HEK293 (cell line): ENCODE data around the gene TAL1.

Experiments used
- FEZF1 ChIP-seq: fragments of 450-650 bp; formaldehyde crosslinking; IDR thresholded peaks from 2 replicates; pipeline ENCODE4 v1.5.1; 2016; ENCODE audit warnings: missing biosample characterization, missing genetic modification characterization
- KLF16 ChIP-seq: fragments of 450-650 bp; formaldehyde crosslinking; IDR thresholded peaks from 2 replicates; pipeline ENCODE4 v1.5.1; 2017; ENCODE audit warnings: missing biosample characterization, missing genetic modification characterization
- MYNN ChIP-seq: fragments of 450-650 bp; formaldehyde crosslinking; IDR thresholded peaks from 2 replicates; pipeline ENCODE4 v1.5.1; 2016; ENCODE audit warnings: missing biosample characterization, missing genetic modification characterization, borderline replicate concordance
- SP7 ChIP-seq: fragments of 450-650 bp; formaldehyde crosslinking; IDR thresholded peaks from 2 replicates; pipeline ENCODE4 v1.5.1; 2016; ENCODE audit warnings: missing biosample characterization, missing genetic modification characterization
- ZNF121 ChIP-seq: fragments of 450-650 bp; formaldehyde crosslinking; IDR thresholded peaks from 2 replicates; pipeline ENCODE4 v1.5.1; 2016; ENCODE audit warnings: missing biosample characterization, missing genetic modification characterization
- ZNF16 ChIP-seq: fragments of 450-650 bp; formaldehyde crosslinking; IDR thresholded peaks from 2 replicates; pipeline ENCODE4 v1.5.1; 2016; ENCODE audit warnings: low read depth, missing biosample characterization, missing genetic modification characterization
- ZNF211 ChIP-seq: fragments of 450-650 bp; formaldehyde crosslinking; IDR thresholded peaks from 2 replicates; pipeline ENCODE4 v1.5.1; 2016; ENCODE audit warnings: low read depth, missing biosample characterization, missing genetic modification characterization
- ZNF350 ChIP-seq: fragments of 450-650 bp; formaldehyde crosslinking; IDR thresholded peaks from 2 replicates; pipeline ENCODE4 v1.5.0; 2017; ENCODE audit warnings: missing biosample characterization, mild to moderate bottlenecking, missing genetic modification characterization
- ZNF366 ChIP-seq: fragments of 450-650 bp; formaldehyde crosslinking; conservative IDR thresholded peaks from 2 replicates; pipeline ENCODE4 v1.5.1; 2016; ENCODE audit warnings: missing biosample characterization, missing genetic modification characterization
- ZNF530 ChIP-seq: fragments of 450-650 bp; formaldehyde crosslinking; IDR thresholded peaks from 2 replicates; pipeline ENCODE4 v1.5.1; 2016; ENCODE audit warnings: low read depth, missing biosample characterization, missing genetic modification characterization
- ZNF548 ChIP-seq: fragments of 450-650 bp; formaldehyde crosslinking; IDR thresholded peaks from 2 replicates; pipeline ENCODE4 v1.5.1; 2016; ENCODE audit warnings: missing biosample characterization, missing genetic modification characterization
- ZNF600 ChIP-seq: fragments of 450-650 bp; formaldehyde crosslinking; IDR thresholded peaks from 2 replicates; pipeline ENCODE4 v1.5.1; 2016; ENCODE audit warnings: missing biosample characterization, missing genetic modification characterization
- ZNF624 ChIP-seq: fragments of 450-650 bp; formaldehyde crosslinking; IDR thresholded peaks from 2 replicates; pipeline ENCODE4 v1.5.1; 2017; ENCODE audit warnings: missing biosample characterization, missing genetic modification characterization
- ZNF664 ChIP-seq: fragments of 450-650 bp; formaldehyde crosslinking; IDR thresholded peaks from 2 replicates; pipeline ENCODE4 v1.5.1; 2016; ENCODE audit warnings: missing biosample characterization, missing genetic modification characterization
- ZSCAN16 ChIP-seq: fragments of 450-650 bp; formaldehyde crosslinking; IDR thresholded peaks from 2 replicates; pipeline ENCODE4 v1.5.1; 2016; ENCODE audit warnings: missing biosample characterization, missing genetic modification characterization
- TF ChIP-seq, protein P1 (sequence below): fragments of 450-650 bp; formaldehyde crosslinking; IDR thresholded peaks from 2 replicates; pipeline ENCODE4 v1.5.1; 2016; ENCODE audit warnings: missing biosample characterization, missing genetic modification characterization
- TF ChIP-seq, protein P2 (sequence below): fragments of 450-650 bp; formaldehyde crosslinking; IDR thresholded peaks from 2 replicates; pipeline ENCODE4 v1.5.1; 2016; ENCODE audit warnings: missing biosample characterization, missing genetic modification characterization, low read depth
- TF ChIP-seq, protein P3 (sequence below): fragments of 450-650 bp; formaldehyde crosslinking; IDR thresholded peaks from 2 replicates; pipeline ENCODE4 v1.5.1; 2016; ENCODE audit warnings: missing biosample characterization, missing genetic modification characterization
- TF ChIP-seq, protein P4 (sequence below): fragments of 450-650 bp; formaldehyde crosslinking; IDR thresholded peaks from 2 replicates; pipeline ENCODE4 v1.5.0; 2017; ENCODE audit warnings: missing biosample characterization, missing genetic modification characterization, borderline replicate concordance
- TF ChIP-seq, protein P5 (sequence below): fragments of 450-650 bp; formaldehyde crosslinking; IDR thresholded peaks from 2 replicates; pipeline ENCODE4 v1.5.1; 2016; ENCODE audit warnings: missing biosample characterization, missing genetic modification characterization
- TF ChIP-seq, protein P6 (sequence below): fragments of 450-650 bp; formaldehyde crosslinking; IDR thresholded peaks from 2 replicates; pipeline ENCODE4 v1.5.1; 2016; ENCODE audit warnings: missing biosample characterization, missing genetic modification characterization, low read depth
- TF ChIP-seq, protein P7 (sequence below): fragments of 450-650 bp; formaldehyde crosslinking; IDR thresholded peaks from 2 replicates; pipeline ENCODE4 v1.5.1; 2017; ENCODE audit warnings: missing biosample characterization, missing genetic modification characterization

TAL1 gene

DNA sequence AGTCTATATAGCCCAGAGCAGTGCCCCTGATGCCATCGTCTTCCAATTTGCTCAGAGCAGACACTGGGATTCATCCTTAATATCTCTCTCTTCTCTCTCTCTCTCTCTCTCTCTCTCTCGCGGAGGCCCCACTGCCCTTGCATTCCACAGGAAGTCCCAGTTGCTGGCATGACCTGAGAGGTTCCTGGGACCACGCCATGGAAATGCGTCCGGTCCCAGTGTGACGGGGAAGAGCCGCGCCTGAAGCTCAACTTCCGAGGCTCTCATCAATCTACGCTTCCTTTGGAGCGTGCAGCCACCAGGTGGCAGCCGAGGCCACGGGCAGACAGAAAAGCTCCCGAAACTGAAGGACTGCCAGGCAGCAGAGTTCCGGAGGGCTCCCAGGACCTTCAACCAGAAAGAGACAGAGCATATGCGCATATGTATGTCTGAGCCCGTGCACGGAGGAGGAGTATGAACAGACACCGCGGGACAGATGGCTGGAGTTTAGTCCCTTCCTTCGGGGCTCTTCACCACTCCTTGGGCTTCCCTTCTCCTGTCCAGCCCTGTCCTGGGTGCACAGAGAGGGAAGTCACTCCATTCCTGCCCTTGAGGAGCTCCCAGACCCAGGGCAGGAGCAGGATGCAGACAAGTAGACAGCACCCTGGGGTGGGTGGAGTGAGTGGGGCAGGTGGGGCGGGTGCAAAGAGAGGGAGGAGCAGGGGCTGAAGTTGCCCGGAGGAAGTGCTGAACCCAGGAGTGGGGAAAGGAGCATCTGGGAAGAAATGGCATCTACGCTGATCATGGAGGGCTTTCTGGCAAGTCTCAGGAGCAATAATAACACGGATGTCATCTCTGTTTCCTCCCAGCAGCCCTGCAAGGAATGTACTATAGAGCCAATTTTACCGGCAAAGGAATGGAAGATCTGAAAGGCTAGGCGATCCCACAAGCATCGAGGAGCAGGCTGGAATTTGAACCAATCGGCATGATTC, 52.7 kb downstream of the TAL1 start (continued):
- TF ChIP-seq, protein P1, sequence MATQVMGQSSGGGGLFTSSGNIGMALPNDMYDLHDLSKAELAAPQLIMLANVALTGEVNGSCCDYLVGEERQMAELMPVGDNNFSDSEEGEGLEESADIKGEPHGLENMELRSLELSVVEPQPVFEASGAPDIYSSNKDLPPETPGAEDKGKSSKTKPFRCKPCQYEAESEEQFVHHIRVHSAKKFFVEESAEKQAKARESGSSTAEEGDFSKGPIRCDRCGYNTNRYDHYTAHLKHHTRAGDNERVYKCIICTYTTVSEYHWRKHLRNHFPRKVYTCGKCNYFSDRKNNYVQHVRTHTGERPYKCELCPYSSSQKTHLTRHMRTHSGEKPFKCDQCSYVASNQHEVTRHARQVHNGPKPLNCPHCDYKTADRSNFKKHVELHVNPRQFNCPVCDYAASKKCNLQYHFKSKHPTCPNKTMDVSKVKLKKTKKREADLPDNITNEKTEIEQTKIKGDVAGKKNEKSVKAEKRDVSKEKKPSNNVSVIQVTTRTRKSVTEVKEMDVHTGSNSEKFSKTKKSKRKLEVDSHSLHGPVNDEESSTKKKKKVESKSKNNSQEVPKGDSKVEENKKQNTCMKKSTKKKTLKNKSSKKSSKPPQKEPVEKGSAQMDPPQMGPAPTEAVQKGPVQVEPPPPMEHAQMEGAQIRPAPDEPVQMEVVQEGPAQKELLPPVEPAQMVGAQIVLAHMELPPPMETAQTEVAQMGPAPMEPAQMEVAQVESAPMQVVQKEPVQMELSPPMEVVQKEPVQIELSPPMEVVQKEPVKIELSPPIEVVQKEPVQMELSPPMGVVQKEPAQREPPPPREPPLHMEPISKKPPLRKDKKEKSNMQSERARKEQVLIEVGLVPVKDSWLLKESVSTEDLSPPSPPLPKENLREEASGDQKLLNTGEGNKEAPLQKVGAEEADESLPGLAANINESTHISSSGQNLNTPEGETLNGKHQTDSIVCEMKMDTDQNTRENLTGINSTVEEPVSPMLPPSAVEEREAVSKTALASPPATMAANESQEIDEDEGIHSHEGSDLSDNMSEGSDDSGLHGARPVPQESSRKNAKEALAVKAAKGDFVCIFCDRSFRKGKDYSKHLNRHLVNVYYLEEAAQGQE (tag by site-specific recombination): peak; percentile 41; the same call in 1 of the 2 replicates
- 0 out of 2 replicates have a peak, but pooled peaks have one; percentile 33 for TF ChIP-seq ZNF366 (tag by site-specific recombination)
- TF ChIP-seq ZNF548 (tag by site-specific recombination): no peak
- no peak for TF ChIP-seq MYNN (tag by site-specific recombination)
- no peak for TF ChIP-seq ZNF16 (tag by site-specific recombination)
- TF ChIP-seq ZSCAN16 (tag by site-specific recombination): no peak
- TF ChIP-seq, protein P2, sequence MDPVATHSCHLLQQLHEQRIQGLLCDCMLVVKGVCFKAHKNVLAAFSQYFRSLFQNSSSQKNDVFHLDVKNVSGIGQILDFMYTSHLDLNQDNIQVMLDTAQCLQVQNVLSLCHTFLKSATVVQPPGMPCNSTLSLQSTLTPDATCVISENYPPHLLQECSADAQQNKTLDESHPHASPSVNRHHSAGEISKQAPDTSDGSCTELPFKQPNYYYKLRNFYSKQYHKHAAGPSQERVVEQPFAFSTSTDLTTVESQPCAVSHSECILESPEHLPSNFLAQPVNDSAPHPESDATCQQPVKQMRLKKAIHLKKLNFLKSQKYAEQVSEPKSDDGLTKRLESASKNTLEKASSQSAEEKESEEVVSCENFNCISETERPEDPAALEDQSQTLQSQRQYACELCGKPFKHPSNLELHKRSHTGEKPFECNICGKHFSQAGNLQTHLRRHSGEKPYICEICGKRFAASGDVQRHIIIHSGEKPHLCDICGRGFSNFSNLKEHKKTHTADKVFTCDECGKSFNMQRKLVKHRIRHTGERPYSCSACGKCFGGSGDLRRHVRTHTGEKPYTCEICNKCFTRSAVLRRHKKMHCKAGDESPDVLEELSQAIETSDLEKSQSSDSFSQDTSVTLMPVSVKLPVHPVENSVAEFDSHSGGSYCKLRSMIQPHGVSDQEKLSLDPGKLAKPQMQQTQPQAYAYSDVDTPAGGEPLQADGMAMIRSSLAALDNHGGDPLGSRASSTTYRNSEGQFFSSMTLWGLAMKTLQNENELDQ (tag by site-specific recombination): no peak
- TF ChIP-seq ZNF211: no peak
- TF ChIP-seq, protein P3, sequence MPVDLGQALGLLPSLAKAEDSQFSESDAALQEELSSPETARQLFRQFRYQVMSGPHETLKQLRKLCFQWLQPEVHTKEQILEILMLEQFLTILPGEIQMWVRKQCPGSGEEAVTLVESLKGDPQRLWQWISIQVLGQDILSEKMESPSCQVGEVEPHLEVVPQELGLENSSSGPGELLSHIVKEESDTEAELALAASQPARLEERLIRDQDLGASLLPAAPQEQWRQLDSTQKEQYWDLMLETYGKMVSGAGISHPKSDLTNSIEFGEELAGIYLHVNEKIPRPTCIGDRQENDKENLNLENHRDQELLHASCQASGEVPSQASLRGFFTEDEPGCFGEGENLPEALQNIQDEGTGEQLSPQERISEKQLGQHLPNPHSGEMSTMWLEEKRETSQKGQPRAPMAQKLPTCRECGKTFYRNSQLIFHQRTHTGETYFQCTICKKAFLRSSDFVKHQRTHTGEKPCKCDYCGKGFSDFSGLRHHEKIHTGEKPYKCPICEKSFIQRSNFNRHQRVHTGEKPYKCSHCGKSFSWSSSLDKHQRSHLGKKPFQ (tag by site-specific recombination): no peak
- TF ChIP-seq, protein P4, sequence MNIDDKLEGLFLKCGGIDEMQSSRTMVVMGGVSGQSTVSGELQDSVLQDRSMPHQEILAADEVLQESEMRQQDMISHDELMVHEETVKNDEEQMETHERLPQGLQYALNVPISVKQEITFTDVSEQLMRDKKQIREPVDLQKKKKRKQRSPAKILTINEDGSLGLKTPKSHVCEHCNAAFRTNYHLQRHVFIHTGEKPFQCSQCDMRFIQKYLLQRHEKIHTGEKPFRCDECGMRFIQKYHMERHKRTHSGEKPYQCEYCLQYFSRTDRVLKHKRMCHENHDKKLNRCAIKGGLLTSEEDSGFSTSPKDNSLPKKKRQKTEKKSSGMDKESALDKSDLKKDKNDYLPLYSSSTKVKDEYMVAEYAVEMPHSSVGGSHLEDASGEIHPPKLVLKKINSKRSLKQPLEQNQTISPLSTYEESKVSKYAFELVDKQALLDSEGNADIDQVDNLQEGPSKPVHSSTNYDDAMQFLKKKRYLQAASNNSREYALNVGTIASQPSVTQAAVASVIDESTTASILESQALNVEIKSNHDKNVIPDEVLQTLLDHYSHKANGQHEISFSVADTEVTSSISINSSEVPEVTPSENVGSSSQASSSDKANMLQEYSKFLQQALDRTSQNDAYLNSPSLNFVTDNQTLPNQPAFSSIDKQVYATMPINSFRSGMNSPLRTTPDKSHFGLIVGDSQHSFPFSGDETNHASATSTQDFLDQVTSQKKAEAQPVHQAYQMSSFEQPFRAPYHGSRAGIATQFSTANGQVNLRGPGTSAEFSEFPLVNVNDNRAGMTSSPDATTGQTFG (tag by site-specific recombination): no peak
- no peak for TF ChIP-seq ZNF530 (tag by site-specific recombination)
- no peak for TF ChIP-seq ZNF121
- peak; percentile 81 for TF ChIP-seq ZNF600
- TF ChIP-seq ZNF624 (tag by site-specific recombination): no peak
- TF ChIP-seq ZNF350 (tag by site-specific recombination): no peak
- TF ChIP-seq, protein P5, sequence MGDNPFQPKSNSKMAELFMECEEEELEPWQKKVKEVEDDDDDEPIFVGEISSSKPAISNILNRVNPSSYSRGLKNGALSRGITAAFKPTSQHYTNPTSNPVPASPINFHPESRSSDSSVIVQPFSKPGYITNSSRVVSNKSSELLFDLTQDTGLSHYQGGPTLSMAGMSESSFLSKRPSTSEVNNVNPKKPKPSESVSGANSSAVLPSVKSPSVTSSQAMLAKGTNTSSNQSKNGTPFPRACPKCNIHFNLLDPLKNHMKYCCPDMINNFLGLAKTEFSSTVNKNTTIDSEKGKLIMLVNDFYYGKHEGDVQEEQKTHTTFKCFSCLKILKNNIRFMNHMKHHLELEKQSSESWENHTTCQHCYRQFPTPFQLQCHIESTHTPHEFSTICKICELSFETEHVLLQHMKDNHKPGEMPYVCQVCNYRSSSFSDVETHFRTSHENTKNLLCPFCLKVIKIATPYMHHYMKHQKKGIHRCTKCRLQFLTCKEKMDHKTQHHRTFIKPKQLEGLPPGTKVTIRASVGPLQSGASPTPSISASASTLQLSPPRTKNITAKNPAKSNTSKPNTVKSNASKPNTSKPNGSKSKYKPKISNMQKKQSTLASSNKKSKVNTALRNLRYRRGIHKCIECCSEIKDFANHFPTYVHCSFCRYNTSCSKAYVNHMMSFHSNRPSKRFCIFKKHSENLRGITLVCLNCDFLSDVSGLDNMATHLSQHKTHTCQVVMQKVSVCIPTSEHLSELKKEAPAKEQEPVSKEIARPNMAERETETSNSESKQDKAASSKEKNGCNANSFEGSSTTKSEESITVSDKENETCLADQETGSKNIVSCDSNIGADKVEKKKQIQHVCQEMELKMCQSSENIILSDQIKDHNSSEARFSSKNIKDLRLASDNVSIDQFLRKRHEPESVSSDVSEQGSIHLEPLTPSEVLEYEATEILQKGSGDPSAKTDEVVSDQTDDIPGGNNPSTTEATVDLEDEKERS: no peak
- no peak for TF ChIP-seq FEZF1 (tag by site-specific recombination)
- TF ChIP-seq, protein P6, sequence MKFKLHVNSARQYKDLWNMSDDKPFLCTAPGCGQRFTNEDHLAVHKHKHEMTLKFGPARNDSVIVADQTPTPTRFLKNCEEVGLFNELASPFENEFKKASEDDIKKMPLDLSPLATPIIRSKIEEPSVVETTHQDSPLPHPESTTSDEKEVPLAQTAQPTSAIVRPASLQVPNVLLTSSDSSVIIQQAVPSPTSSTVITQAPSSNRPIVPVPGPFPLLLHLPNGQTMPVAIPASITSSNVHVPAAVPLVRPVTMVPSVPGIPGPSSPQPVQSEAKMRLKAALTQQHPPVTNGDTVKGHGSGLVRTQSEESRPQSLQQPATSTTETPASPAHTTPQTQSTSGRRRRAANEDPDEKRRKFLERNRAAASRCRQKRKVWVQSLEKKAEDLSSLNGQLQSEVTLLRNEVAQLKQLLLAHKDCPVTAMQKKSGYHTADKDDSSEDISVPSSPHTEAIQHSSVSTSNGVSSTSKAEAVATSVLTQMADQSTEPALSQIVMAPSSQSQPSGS (tag by site-specific recombination): no peak
- no peak for TF ChIP-seq KLF16 (tag by site-specific recombination)
- TF ChIP-seq SP7 (tag by site-specific recombination): 0 out of 2 replicates have a peak, but pooled peaks have one; percentile 39
- TF ChIP-seq, protein P7, sequence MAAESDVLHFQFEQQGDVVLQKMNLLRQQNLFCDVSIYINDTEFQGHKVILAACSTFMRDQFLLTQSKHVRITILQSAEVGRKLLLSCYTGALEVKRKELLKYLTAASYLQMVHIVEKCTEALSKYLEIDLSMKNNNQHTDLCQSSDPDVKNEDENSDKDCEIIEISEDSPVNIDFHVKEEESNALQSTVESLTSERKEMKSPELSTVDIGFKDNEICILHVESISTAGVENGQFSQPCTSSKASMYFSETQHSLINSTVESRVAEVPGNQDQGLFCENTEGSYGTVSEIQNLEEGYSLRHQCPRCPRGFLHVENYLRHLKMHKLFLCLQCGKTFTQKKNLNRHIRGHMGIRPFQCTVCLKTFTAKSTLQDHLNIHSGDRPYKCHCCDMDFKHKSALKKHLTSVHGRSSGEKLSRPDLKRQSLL (tag by site-specific recombination): no peak; the same call in 1 of the 2 replicates
- no peak for TF ChIP-seq ZNF664 (tag by site-specific recombination)
